Chondrocyte (in vitro differentiated cells): ENCODE data around the gene NMU. TPM values are rescaled to one million over a fixed set of nuclear protein-coding genes. Genes with fewer than 3 reads are reported as not detected.
"Not testable (repeated sequence)": the region's sequence is repeated elsewhere in the genome, so short reads cannot be mapped to it uniquely, and the experiment has no call there.

Source experiments
- DNase-seq: peaks from one replicate; pipeline ENCODE4 v3.0.0; 2021; ENCODE audit warnings: mixed read lengths, low spot score
- H3K27ac Mint-ChIP-seq: one replicate; pipeline ENCODE4 v1.8.0; 2021; ENCODE audit warnings: mild to moderate bottlenecking, moderate library complexity, mixed read lengths; ENCODE audit not compliant: unreplicated experiment
- H3K27me3 Mint-ChIP-seq: 2 replicates; pipeline ENCODE4 v1.8.0; 2021; ENCODE audit warnings: low read depth, mixed read lengths
- H3K36me3 Mint-ChIP-seq: 2 replicates; pipeline ENCODE4 v1.8.0; 2021; ENCODE audit warnings: low read depth, mixed read lengths
- H3K4me1 Mint-ChIP-seq: 2 replicates; pipeline ENCODE4 v1.8.0; 2021; ENCODE audit warnings: low read depth, mild to moderate bottlenecking, mixed read lengths
- H3K4me3 Mint-ChIP-seq: one replicate; pipeline ENCODE4 v1.8.0; 2021; ENCODE audit warnings: mild to moderate bottlenecking, moderate library complexity, mixed read lengths; ENCODE audit not compliant: unreplicated experiment
- H3K9me3 Mint-ChIP-seq: 2 replicates; pipeline ENCODE4 v1.8.0; 2021; ENCODE audit warnings: low read depth, mixed read lengths
- long read RNA-seq: library from polyadenylated mRNA; stranded (forward); transcript quantifications from one replicate; pipeline ENCODE4 v2.0.0, GENCODE V29; 2021
- total RNA-seq: library from RNA; stranded (reverse); gene quantifications from 3 replicates; pipeline ENCODE4 v1.2.1, GENCODE V29; 2021
- TF ChIP-seq, protein P1 (sequence below): fragments of 200-600 bp; sonication (generic); IDR thresholded peaks from 2 replicates; pipeline ENCODE4 v1.5.0; 2021; ENCODE audit warnings: antibody characterized with exemption, mild to moderate bottlenecking, moderate library complexity

The NMU gene
- total RNA-seq, result 0.80 to 1.5 TPM in 2 of 3 replicates, not detected in the other
- long read RNA-seq, result 0 reads

DNA sequence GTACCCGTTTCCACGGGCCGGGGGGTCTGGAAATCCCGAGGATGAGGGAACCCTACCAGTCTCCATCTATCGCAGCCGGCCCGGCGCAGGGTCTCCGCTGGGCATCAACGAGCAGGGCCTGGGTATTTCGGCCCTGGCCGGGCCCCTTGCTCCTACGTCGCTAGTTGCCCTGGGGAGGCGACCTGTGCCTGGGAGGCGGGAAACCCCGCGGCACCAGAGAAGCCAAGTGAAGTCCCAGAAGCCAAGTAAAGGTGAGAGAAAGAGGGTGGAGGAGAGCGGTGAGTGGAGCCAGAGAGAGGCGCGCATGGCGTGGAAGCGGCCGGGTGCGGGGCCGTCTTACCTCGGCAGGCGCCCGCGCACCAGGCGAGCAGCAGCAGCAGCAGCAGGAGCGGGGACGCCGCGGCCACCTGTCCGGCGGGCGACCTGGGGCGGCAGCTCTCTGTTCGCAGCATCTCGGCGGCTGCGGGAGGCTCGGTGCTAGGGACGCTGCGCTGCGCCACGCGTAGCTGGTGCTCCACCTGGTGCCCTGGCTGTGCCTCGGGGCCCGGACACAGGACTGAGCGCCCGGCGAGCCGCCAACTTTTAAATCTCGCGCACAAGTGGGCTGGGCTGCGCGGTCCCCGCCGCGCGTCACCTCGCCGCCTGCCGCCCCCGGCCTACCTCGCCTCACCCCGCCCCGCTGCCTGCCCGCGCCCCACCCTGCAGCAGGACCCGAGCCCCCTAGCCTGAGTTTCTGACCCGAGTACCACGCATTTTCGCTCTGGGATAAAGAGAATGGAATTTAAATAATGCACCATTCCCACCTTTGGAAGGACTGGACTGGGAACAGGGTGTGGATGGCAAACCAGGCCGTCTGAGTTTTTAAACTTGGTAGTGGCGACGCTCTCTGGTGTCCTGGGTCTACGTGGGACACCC, at the start of gene NMU:
TSS of gene NMU (minus strand) at position 558 of the 915 bp plus-strand sequence. CDS start at position 452, 106 bp downstream.
- Mint-ChIP-seq H3K4me3 (peak within 1 kb of the TSS; percentile 65), H3K27me3 (peaks cover 36% of the 10 kb centered on the region), H3K36me3 (peaks cover 6% of the 10 kb centered on the region), H3K27ac (no peak within 1 kb of the TSS), H3K9me3 (peaks cover 10% of the 10 kb centered on the region), H3K4me1 (peaks cover 37% of the 10 kb centered on the region)
- peak; percentile 87 for DNase-seq
- TF ChIP-seq, protein P1, sequence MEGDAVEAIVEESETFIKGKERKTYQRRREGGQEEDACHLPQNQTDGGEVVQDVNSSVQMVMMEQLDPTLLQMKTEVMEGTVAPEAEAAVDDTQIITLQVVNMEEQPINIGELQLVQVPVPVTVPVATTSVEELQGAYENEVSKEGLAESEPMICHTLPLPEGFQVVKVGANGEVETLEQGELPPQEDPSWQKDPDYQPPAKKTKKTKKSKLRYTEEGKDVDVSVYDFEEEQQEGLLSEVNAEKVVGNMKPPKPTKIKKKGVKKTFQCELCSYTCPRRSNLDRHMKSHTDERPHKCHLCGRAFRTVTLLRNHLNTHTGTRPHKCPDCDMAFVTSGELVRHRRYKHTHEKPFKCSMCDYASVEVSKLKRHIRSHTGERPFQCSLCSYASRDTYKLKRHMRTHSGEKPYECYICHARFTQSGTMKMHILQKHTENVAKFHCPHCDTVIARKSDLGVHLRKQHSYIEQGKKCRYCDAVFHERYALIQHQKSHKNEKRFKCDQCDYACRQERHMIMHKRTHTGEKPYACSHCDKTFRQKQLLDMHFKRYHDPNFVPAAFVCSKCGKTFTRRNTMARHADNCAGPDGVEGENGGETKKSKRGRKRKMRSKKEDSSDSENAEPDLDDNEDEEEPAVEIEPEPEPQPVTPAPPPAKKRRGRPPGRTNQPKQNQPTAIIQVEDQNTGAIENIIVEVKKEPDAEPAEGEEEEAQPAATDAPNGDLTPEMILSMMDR, result peak; percentile 35

- Mint-ChIP-seq H3K4me1 (peaks cover 15% of the 10 kb centered on the region), H3K4me3 (no peak overlapping the region), H3K27ac (no peak overlapping the region), H3K36me3 (no peaks in the 10 kb centered on the region), H3K27me3 (no peaks in the 10 kb centered on the region), H3K9me3 (peaks cover 3% of the 10 kb centered on the region)
- DNase-seq, result no peak
- TF ChIP-seq, protein P1, result no peak
Measured at GRCh38 chr4:55684276-55684675, 48.2 kb upstream of the NMU start.

GRCh38 chr4:55682797-55683196, 46.7 kb upstream of the NMU start:
- H3K4me3 Mint-ChIP-seq, result not testable (repeated sequence)

GRCh38 chr4:55682295-55682694, 46.2 kb upstream of the NMU start:
- peaks cover 15% of the 10 kb centered on the region for H3K4me1 Mint-ChIP-seq

More at GRCh38 chr4:55682797-55683196, 46.7 kb upstream of the NMU start:
- not testable (repeated sequence) for H3K36me3 Mint-ChIP-seq, H3K27me3 Mint-ChIP-seq, DNase-seq, H3K9me3 Mint-ChIP-seq, H3K27ac Mint-ChIP-seq
- H3K4me1 Mint-ChIP-seq, result peaks cover 15% of the 10 kb centered on the region

DNA sequence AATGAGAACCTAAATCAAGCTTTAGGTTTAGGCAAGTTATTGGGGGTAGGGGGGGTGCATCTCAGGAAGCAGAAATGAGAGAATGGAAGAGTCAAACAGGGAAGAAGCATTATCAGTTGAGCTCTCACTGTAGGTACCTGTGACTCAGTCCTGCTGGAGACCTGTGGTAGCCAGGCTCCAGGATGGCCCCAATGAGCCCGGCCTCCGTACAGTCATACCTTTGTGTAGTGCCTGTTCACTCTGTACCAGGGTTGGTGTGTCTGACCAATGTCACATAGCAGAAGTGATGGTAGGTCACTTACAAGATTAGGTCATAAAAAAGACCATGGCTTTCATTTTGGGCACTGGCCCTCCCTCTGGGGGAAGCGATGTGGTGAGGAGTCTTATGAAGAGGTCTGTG, 45.3 kb upstream of the NMU start:
- Mint-ChIP-seq H3K36me3 (peaks cover 2% of the 10 kb centered on the region), H3K9me3 (peaks cover 4% of the 10 kb centered on the region), H3K4me1 (peaks cover 11% of the 10 kb centered on the region), H3K4me3 (no peak overlapping the region), H3K27ac (no peak overlapping the region), H3K27me3 (peaks cover 4% of the 10 kb centered on the region)
- TF ChIP-seq, protein P1, result no peak
- DNase-seq, result no peak

More at GRCh38 chr4:55682295-55682694, 46.2 kb upstream of the NMU start:
- TF ChIP-seq, protein P1, result no peak
- H3K36me3 Mint-ChIP-seq, result peaks cover 2% of the 10 kb centered on the region
- H3K27ac Mint-ChIP-seq, result no peak overlapping the region
- H3K27me3 Mint-ChIP-seq, result peaks cover 4% of the 10 kb centered on the region
- peaks cover 4% of the 10 kb centered on the region for H3K9me3 Mint-ChIP-seq
- H3K4me3 Mint-ChIP-seq, result no peak overlapping the region
- DNase-seq, result no peak
